Measurements from ENCODE around the gene KLK3.

DNA sequence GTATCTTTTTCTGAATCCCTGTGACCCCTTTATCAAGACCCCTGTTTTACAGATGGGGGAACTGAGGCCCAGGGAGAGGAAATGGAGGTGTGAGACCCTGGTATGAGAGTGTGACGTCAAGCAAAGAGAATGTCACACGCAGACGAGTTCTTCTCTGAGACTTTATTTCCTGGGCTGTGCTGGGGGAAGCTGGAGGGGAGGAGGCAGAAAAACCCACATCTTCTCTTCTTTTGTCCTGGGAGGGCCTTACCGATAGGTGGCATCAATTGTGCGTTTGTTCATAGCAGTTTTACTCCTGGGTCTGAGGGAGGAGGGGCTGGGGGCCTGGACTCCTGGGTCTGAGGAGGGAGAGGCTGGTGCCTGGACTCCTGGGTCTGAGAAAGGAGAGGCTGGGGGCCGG is 16.5 kb upstream of the KLK3 start:
- no peak for TF ChIP-seq POLR2AphosphoS5 (IDR thresholded peaks at IDR 0.05; ENCODE audit: low read depth)
- TF ChIP-seq, protein P1, sequence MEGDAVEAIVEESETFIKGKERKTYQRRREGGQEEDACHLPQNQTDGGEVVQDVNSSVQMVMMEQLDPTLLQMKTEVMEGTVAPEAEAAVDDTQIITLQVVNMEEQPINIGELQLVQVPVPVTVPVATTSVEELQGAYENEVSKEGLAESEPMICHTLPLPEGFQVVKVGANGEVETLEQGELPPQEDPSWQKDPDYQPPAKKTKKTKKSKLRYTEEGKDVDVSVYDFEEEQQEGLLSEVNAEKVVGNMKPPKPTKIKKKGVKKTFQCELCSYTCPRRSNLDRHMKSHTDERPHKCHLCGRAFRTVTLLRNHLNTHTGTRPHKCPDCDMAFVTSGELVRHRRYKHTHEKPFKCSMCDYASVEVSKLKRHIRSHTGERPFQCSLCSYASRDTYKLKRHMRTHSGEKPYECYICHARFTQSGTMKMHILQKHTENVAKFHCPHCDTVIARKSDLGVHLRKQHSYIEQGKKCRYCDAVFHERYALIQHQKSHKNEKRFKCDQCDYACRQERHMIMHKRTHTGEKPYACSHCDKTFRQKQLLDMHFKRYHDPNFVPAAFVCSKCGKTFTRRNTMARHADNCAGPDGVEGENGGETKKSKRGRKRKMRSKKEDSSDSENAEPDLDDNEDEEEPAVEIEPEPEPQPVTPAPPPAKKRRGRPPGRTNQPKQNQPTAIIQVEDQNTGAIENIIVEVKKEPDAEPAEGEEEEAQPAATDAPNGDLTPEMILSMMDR (conservative IDR thresholded peaks at IDR 0.05; ENCODE audit: low read depth in 2 of 2), result peak; percentile 45 to 65
- TF ChIP-seq STAT1 (IDR thresholded peaks at IDR 0.05; ENCODE audit: unreplicated experiment), result no peak
- TF ChIP-seq EZH2 (IDR thresholded peaks at IDR 0.05; ENCODE audit: low read depth, unreplicated experiment), result no peak
- no peak for TF ChIP-seq ZNF114 (CRISPR knock-in tag; IDR thresholded peaks at IDR 0.05)
- no peak for TF ChIP-seq EZH2phosphoT487 (IDR thresholded peaks at IDR 0.05; ENCODE audit: unreplicated experiment)
- TF ChIP-seq, protein P2, sequence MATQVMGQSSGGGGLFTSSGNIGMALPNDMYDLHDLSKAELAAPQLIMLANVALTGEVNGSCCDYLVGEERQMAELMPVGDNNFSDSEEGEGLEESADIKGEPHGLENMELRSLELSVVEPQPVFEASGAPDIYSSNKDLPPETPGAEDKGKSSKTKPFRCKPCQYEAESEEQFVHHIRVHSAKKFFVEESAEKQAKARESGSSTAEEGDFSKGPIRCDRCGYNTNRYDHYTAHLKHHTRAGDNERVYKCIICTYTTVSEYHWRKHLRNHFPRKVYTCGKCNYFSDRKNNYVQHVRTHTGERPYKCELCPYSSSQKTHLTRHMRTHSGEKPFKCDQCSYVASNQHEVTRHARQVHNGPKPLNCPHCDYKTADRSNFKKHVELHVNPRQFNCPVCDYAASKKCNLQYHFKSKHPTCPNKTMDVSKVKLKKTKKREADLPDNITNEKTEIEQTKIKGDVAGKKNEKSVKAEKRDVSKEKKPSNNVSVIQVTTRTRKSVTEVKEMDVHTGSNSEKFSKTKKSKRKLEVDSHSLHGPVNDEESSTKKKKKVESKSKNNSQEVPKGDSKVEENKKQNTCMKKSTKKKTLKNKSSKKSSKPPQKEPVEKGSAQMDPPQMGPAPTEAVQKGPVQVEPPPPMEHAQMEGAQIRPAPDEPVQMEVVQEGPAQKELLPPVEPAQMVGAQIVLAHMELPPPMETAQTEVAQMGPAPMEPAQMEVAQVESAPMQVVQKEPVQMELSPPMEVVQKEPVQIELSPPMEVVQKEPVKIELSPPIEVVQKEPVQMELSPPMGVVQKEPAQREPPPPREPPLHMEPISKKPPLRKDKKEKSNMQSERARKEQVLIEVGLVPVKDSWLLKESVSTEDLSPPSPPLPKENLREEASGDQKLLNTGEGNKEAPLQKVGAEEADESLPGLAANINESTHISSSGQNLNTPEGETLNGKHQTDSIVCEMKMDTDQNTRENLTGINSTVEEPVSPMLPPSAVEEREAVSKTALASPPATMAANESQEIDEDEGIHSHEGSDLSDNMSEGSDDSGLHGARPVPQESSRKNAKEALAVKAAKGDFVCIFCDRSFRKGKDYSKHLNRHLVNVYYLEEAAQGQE (IDR thresholded peaks at IDR 0.05; ENCODE audit: unreplicated experiment), result no peak
- TF ChIP-seq CREB1 (CRISPR knock-in tag; IDR thresholded peaks at IDR 0.05; ENCODE audit: low read depth), result no peak

Data from GM23338 (cell line).